Measurements from ENCODE around the gene GPR17.

GPR17 gene

DNA sequence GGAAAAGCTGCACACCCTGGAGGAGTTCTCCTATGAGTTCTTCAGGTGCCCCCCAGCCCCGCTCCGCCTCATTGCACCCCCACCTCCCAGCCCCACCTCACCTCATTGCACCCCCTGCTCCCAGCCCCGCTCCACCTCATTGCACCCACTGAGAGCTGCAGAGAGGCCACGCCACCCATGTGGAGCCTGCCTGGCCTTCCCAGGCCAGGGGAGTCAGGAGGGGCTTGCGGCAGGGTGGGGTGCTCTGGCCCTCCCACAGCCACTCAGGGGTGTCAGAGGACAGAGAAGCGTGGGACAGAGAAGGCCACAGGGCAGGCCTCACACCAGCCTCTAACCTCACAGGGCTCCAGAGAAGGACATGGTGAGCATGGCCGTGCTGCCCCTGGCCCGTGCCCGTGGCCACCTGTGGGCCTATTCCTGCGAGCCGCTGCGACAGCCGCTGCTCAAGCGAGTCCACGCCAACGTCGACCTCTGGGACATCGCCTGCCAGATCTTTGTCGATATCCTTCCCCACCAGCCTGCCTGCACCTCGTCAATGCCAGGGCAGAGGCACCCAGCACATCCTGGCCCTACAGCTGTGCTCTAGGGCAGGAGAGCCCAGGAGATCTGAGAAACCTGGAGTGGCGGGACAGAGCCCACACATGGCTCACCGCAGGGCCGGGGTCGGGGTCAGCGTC lies 15.0 kb upstream of the GPR17 start:
- no peak for DNase-seq

DNA sequence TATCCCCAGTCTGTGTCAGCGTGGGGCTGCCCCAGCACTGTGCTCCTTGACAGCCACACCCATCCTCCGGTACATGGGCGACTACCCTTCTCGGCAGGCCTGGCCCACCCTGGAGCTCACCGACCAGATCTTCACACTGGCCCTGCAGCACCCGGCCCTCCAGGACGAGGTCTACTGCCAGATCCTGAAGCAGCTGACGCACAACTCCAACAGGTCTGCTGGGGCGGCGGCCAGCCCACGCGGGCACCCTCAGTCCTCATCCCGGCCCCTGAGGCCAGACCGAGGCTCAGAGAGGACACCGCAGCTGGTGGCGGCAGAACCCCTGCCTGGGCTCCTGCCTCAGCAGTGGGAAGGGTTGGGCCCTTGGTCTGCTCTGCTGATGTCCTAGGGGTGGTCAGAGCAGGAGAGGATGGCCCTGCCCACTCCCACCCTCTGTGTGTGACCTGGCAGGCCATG lies 14.4 kb upstream of the GPR17 start:
- DNase-seq, result no peak

DNA sequence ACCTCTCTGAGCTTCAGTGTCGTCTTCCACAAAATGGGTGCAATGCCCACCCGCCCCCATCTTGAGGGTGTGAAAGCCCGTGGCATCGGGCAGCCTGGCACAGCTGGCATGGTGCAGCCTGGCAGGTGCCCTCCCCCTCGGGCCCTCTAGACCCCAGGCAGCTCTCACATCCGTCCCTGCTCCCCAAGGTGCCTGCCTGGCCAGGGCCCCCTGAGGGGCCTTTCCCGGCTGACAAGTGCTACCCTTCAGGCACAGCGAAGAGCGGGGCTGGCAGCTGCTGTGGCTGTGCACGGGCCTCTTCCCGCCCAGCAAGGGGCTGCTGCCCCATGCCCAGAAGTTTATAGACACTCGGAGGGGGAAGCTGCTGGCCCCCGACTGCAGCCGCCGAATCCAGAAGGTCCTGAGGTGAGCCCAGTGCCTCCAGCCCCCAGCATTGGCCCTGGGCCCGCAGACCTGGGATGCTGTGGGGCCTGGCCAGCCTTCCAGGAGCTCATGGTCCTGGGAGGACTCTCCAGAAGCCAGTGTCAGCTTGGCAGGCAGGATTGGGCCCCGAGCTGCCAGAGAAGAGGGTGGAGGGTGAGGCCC lies 13.9 kb upstream of the GPR17 start:
- no peak for DNase-seq

DNA sequence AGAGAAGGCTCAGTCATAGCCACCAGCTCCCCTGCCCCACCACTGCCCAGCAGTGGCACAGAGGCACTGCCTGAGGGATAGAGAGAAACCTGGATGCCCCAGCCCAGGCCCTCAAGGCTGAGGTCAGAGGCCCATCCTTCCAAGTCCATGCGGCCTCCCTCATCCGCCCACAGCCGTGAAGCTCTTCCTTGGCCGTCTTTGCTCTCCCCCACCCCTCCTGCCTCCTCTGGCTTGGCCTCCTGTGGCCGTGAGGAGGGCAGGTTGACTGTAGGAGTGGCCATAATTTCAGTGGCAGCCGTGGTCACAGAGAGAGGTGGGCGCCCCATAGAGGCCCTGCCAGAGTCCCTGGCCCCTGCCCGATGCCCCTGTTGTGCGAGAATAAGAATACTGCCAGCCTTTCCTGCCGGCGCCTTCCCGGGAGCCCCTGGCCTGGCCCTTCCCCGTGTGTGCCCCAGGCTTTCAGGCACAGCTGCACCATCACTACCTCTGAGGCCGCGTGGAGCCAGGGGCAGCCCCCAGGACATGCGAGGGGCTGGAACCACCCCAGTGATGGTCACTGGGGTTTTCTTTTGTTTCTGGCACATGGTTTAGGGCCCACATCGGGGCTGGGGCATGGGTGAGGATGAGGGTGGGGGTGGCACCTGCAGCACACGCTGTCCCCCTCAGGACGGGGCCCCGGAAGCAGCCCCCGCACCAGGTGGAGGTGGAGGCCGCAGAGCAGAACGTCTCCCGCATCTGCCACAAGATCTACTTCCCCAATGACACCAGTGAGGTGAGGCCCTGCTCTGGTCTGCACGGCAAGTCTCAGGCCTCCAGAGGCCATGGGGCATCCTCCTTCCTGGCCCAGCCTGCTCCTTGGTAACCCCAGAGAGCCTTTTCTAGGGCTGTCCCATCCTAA lies 13.1 kb upstream of the GPR17 start:
- DNase-seq, result no peak

DNA sequence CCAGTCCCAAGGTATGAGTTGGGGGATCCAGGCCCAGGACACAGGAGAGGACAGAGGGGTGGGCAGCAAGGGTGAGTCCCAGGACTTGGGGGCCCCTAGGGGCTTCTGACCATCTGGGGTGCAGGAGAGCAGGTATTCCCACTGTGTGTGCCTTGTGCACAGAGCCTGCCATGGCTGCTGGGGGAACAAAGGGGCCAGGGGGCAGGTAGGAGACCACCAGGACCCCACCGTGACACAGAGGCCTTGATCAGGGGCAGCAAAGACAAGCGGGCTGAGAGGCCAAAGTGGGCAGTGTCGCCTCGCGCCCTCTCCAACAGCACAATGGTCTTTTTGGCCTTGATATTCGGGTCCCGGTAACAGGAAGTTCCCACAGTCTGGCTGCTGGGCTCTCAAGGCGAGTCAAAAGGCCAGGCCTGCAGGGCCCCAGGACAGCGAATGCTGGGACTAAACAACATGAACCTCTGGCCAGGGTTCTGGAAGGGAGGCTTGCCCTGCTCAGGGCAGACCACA lies 12.3 kb upstream of the GPR17 start:
- no peak for DNase-seq

DNA sequence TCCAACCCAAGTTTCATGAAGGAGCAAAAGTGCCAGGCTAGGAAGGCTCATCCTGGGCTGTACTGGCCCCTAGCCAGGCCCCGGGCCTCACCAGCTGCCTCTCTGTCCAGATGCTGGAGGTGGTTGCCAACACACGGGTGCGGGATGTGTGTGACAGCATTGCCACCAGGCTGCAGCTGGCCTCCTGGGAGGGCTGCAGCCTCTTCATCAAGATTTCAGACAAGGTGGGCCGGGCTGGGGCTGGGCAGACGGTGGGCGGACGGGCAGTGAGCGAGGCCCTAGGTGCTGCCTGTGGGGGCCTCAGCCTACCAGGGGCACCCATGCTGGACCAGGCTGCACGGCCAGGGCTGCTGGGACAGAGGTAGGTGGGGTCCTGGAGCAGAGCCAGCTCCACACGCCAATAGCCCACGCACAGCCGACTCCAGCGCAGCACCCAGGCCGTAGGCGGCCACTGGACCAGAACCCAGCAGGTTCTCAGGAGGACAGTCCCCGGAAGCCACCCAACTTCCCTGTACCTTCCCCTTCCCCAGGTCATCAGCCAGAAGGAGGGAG lies 11.8 kb upstream of the GPR17 start:
- DNase-seq, result no peak

DNA sequence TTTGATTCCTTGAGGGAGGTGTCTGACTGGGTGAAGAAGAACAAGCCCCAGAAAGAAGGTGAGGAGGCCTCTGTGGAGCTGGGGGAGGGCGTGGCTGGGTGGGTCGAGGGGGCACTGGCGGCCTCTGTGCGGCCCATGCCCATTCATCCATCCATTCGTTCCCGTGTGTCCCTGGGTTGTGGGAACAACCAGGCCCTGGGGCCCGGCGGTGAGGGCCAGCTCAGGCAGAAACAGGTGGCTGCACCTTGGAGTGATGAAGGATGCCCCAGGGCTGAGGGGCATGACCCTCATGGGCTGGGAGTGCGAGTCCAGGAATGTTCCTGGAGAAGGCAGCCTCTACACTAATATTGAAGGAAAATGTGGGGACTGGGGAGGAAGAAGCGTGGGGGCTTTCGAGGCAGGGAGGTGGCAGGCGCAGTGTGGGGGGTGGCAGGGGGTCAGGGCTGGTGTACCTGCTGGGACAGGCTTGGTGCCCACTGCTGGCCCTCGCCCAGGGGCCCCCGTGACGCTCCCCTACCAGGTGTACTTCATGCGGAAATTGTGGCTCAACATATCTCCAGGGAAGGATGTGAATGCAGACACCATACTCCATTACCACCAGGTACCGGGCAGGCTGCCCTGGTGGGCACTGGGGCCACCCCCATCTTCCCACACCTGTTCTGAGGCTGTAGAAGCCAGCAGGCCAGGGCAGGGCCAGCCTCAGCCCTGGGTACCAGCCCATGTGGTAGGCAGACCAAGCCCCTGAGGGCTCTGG lies 11.2 kb upstream of the GPR17 start:
- DNase-seq, result no peak

DNA sequence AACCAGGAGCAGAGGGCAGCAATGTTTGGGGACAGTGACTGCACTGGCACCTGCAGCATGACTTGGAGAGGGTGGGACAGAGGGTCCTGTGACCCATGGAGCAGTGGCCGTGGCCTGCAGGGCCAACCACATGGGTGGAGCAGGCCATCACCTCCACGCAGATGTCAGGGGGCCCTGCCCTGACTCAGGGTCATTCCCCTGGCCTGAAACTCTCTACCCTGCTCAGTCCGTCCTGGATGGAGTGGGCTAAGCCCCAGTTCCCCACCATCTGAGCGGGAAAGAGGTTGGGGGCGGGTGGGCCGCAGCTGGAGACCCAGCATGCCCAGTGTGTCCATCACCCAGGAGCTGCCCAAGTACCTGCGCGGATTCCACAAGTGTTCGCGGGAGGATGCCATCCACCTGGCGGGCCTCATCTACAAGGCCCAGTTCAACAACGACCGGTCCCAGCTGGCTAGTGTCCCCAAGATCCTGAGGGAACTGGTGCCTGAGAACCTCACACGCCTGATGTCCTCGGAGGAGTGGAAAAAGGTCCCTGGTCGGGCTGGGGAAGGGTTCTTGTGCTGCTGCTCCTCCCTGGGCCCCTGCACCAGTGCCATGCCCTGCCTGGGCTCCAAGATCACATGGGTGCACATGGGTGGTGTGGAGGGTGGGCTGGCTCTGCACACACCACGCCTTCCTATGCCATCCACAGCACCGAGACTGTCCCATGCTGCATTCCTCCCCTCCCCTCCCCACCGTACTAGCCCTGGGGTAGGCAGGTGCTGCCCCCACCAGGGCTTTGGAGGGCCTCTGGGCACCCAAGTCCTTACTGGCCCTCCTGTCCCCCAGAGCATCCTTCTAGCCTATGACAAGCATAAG lies 10.3 kb upstream of the GPR17 start:
- no peak for DNase-seq

DNA sequence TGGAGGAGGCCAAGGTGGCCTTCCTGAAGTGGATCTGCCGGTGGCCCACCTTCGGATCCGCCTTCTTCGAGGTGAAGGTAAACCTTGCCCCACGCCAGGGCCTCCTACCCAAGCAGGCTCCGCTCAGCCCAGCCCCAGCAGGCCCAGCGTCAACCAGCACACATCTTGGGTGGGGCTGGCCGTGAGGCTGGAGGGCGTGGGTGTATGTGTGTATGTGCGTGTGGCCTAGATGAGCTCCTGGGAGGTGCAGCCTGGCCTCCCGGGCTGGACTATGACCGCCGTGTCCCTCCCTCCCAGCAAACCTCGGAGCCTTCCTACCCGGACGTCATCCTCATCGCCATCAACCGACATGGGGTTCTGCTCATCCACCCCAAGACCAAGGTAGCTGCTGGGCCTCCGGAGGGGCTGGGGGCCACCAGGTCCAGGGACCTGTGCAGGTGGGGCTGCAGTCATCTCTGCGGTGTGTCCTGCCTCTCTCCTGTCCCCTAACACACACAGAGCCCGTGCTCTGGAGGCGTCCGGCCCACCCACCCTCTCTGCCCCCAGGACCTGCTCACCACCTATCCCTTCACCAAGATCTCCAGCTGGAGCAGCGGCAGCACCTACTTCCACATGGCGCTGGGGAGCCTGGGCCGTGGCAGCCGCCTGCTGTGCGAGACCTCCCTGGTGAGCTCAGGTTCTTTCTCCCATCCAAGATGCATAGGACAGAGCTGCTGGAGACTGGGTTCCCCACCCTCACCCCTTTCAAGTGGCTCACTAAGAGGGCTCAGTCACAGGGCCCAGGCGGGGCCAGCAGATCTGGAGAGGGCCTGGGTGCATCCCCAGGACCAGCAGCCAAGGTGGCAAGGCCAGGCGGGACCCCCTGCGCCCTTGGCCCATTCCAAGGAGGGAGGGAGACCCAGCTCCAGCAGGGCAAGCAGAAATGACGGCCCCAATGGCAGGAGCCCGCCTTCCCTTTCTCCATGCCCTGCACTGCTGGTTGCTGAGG lies 9.4 kb upstream of the GPR17 start:
- no peak for DNase-seq

DNA sequence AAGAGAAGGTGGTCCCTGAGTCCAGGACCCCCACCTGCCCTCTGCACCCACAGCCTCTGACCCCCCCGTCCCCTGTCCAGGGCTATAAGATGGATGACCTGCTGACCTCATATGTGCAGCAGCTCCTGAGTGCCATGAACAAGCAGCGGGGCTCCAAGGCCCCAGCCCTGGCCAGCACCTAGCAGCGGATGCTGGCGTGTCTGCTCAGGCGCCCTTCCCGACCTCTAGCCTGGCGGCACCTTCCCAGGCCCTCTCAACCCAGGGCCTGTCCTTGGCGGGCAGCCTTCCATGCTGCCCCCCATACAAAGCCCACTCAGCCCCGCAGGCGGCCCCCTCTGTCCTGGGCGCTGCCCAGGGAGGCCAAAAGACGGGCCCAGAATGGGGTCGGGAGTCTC lies 8.7 kb upstream of the GPR17 start:
- DNase-seq, result no peak

DNA sequence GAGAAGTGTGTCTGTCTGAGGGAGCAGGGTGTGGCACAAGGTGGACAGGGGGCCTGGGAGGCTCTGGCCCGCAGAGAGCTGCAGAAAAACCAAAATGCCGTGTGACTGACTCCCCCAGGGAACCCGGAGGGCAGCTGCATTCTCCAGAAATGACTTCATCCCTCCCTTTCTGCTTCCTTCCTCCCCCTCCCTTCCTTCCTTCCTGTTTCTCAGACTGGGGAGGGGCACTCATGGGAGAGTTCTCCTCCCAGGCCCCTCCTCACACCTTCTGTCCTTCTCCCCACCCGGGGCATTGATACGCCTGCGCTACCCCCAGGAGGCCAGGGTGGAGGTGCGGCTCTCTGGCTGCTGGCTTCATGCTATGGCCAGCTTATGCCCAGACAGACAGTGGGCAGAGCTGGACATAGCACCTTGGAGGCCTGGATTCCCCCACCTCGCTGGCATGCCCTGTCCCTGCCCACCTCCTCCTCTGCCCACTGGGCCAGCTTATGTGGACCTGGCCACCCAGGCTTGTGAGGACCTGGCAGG lies 8.2 kb upstream of the GPR17 start:
- no peak for DNase-seq

DNA sequence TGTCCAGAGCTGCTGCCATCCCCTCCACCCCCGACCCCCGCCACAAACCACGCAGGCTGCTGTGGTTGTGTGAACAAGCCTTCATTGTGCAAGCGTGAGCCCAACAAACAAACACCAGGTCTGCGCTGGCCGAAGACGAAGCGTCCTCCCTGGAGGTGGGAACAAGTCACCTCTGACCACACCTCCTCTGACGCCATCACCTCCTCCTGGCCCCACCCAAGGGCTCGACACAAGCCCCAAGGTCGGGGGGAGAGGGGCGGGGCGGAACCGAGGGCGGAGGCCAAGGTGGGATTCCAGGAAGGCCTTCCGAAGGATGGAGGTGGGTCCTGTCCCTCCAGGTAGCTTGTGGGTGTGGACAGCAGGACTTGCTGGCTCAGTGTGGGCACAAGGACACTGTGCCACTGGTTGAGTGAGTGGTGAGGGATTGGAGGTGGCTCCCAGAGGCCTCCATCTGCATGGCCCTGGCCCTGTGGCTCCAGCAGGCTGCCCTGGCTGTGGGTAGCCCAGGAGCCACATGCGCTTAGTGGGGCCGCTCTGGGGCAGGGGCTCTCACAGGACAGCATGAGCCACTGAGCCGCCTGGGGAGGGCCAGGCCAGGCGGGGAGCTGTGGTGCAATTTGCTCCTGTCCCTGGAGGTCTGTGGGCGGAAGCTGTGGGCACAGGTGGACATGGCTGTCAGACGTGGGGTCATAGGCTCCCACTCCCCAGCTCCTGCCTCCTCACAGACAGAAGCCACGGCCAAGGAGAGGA lies 7.4 kb upstream of the GPR17 start:
- no peak for DNase-seq

DNA sequence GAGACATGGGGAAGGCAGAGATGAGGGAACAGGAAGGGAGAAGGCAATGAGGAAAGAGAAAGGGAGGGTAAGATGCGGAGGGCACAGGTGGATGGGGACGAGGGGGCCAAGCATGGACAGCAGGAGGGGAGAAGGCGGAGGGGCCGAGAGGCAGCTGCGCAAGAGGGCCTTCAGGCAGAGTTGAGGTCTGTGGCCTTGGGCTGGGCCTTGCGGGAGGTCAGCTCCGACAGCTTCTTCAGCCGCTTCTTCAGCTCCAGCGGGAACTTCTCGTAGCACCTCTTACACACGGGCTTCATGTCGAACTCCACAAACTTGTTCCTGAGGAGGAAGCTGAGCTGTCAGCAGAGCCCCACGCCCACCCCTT lies 6.9 kb upstream of the GPR17 start:
- no peak for DNase-seq

DNA sequence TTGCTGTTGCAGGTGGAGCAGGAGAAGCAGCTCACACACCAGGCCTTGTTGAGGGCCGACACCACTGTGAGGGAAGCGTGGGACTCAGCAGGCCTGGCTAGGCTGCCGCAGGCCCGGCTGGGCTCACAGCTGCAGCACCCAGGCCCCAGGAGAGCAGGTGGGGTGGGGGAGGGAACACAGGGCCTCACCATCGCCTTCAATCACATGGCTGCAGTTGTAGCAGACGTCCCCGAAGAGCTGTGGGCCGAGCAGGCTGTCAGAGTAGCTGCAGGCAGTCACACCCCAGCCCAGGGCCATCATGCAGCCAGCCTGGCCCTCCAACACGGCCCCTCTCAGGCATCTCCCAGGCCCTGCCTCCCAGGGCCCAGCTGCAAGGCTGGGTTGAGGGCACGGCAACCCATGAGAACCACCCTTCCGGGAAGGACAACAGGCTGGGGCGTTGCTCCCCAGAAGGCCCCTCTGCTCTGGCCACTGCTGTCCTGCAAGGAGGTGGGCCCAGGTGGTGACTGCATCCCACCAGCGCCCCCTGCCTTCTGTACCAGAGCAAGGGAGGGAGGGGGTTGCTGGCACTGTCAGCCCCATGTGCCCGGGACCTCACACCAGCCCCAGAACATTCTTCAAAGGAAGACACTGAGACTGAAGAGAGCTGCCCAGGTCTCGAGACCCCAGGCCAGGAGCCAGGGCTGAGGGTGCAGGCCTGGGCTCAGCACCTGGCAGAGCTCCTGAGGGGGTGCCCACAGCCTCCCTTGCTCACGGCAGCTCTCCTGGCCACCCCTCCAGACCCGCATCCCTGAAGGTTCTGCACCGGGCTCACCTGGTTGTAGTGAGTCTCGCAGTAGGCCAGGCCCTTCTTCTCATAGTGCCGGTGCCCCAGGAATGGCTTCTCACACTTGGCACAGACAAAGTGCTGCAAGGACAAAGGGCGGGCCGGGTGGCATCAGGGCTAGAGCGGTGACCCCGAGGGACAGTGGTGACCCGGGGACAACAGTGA lies 5.6 kb upstream of the GPR17 start:
- DNase-seq, result peak in 1 of 2 donors; percentile 23

DNA sequence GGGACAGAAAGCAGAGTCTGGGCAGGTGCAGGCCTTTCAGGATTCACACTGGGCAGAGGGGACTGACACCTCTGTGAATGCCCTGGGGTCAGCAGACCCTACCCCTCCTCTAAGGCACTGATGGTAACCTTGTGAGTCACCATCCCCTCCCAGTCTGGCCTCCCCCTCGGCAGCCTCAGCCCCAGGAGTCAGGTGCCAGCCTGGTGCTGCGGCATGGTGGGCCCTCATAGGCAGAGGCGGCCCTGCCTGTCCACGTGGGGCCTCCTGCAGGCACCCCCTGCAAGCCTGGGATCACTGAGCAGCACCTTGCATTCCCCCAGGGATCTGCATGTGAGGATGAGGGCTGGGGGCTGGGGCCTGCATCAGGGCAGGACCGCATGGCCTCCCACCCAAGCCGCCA lies 4.8 kb upstream of the GPR17 start:
- DNase-seq, result no peak

DNA sequence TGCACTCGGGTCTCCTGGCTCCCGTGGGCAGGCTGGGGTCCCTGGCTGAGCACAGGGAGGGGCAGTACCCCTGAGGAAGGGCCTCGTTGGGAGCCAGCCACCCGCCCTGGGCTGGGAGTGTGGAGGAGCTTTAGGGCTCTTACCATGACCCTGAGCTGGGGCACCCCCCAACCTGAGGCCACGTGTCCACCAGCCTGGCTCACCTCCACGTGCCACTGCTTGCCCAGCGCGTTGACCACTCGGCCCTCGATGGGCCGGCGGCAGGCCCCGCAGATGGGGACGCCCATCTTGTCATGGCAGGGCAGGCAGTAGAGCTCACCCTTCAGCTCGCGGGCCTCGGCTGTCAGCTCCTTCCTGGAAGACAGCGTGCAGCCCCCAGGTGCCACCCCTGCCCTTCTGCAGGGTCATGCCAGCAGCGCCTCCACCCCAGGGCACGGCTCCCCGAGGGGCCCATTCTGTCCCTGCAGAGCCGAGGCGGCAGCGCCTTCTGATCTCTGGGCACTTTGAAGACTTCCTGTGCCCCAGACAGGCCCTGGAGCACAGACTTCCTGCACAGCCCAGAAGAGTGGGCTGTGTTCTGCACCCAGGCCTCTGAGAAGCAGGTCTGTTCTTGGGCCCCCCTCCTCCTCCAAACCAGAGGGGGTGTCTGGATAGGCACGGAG lies 4.0 kb upstream of the GPR17 start:
- peak in 1 of 2 donors; percentile 32 for DNase-seq

DNA sequence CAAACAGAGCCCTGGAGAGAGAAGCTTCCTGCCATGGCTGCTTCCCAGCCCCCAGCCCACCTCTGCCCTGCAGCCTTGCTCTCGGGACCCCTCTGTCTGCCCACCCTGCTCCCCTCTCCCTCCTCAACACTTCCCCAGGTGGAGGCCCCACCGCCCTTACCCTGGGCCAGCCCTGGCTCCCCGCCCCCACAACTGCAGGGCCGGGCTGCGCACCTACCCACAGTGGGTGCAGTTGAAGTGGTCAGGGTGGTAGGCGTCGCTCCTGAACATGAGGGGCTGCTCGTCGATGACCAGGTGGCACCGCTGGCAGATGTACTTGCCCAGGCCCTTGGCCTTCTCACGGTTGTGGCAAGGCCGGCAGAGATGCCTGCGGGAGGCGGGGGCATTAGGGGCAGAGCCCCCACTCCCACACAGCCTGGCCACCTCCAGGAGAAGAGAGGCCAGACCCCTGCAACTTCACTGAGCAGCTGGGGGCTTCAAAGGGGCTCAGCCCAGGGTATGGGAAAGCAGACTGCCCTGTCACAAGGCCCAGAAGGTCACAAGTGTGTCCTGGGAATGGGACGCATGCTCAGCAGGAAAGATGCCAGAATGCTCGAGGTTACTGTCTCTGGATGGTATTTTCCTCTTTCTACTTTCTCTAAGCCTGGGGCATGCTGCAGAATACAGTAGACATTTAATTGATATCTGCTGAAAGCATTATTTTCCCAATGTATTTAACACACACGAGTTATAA lies 3.1 kb upstream of the GPR17 start:
- no peak for DNase-seq
